Measurements from ENCODE around the gene TEKTIP1. TPM values are rescaled to one million over a fixed set of nuclear protein-coding genes. Genes with fewer than 3 reads are reported as not detected.
A peak's percentile ranks its signal among the peaks of the same experiment; 100 is the strongest.

Gene TEKTIP1
- total and polyA plus RNA-seq, 10 of the 15 experiments (the other 5 are each of a cell fraction or from before 2014, with no cell fraction given): 0.18 to 2.6 (median 0.60) TPM; not detected in 5

GRCh38 chr19:3500429-3501101 is 38.4 kb upstream of the TEKTIP1 start, which contains the start of gene DOHH (continued):
- peak; percentile 38; the same call in 1 of the 2 replicates for TF ChIP-seq NR2C1 (IDR thresholded peaks at IDR 0.05)
- TF ChIP-seq NKRF (conservative IDR thresholded peaks at IDR 0.05): peak; percentile 96
- peak; percentile 33 to 75; a peak in 3 of 4 replicates for TF ChIP-seq IKZF2 (IDR thresholded peaks at IDR 0.05)
- TF ChIP-seq USF2 (IDR thresholded peaks at IDR 0.05; ENCODE audit: borderline replicate concordance, low read depth, low read length): peak; percentile 94
- peak; percentile 97 for TF ChIP-seq STAT1 (conservative IDR thresholded peaks at IDR 0.05)
- no peak for TF ChIP-seq CTCF (IDR thresholded peaks at IDR 0.05 in 2 of 3, conservative IDR thresholded peaks at IDR 0.05 in 1 of 3; ENCODE audit: control insufficient read depth in 2 of 3, extremely low read depth in 1 of 3, insufficient read depth in 1 of 3, low read depth in 3 of 3, low read length in 3 of 3)
- TF ChIP-seq EGR1 (IDR thresholded peaks at IDR 0.05; ENCODE audit: borderline replicate concordance in 1 of 2, low read depth in 2 of 2, low read length in 2 of 2): peak; percentile 20 to 70; a peak in 2 of 3 replicates
- 0 out of 2 replicates have a peak, but pooled peaks have one; percentile 30 for TF ChIP-seq RCOR1 (conservative IDR thresholded peaks at IDR 0.05; ENCODE audit: low read depth, low read length)
- TF ChIP-seq PKNOX1 (IDR thresholded peaks at IDR 0.05): no peak; the same call in 1 of the 2 replicates
- TF ChIP-seq ZNF687 (IDR thresholded peaks at IDR 0.05): peak; percentile 52; the same call in 1 of the 2 replicates
- peak; percentile 69 for TF ChIP-seq HCFC1 (IDR thresholded peaks at IDR 0.05; ENCODE audit: low read length)
- no peak for TF ChIP-seq RAD21 (IDR thresholded peaks at IDR 0.05; ENCODE audit: insufficient read depth, low read depth, low read length)
- no peak for TF ChIP-seq ZBED1 (IDR thresholded peaks at IDR 0.05; ENCODE audit: borderline replicate concordance)
